ENCODE measurements around the gene C1QL1.

GRCh38 chr17:44927696-44928095 lies 40.4 kb downstream of the C1QL1 start:
- TF ChIP-seq CTCF (IDR thresholded peaks at IDR 0.05): no peak
- TF ChIP-seq POLR2A (IDR thresholded peaks at IDR 0.05): no peak

Measured in testis (tissue), 2 donors.